GM20000 (cell line): Measurements from ENCODE around the gene SOD3.

Experiments
- DNase-seq: peaks from one replicate; pipeline ENCODE4 v3.0.0; 2012; ENCODE audit warnings: low spot score
- TF ChIP-seq, protein P1 (sequence below): IDR thresholded peaks from 2 replicates; pipeline ENCODE4 v1.5.1; 2012; ENCODE audit warnings: mild to moderate bottlenecking, control low read depth; ENCODE audit errors: extremely low read depth, missing control alignments

SOD3 gene

DNA sequence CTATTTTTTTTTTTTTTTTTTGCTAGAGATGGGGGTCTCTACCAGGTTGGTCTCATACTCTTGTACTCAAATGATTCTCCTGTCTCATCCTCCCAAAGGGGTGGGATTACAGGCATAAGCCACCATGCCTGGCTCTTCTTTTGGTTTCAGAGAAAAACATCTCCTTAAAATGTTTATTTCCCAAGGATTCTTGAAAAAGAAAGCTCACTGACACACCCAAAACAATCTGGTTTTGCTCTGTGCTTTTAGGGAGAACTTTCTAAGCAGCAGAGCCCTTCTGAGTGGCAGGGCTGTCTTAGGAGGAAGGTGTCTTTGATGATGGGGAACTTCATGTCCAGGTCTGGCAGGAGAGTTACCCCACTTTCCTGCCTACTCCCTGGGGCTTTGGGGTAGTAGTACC, 1.2 kb downstream of the SOD3 start:
- no peak for DNase-seq
- TF ChIP-seq, protein P1, sequence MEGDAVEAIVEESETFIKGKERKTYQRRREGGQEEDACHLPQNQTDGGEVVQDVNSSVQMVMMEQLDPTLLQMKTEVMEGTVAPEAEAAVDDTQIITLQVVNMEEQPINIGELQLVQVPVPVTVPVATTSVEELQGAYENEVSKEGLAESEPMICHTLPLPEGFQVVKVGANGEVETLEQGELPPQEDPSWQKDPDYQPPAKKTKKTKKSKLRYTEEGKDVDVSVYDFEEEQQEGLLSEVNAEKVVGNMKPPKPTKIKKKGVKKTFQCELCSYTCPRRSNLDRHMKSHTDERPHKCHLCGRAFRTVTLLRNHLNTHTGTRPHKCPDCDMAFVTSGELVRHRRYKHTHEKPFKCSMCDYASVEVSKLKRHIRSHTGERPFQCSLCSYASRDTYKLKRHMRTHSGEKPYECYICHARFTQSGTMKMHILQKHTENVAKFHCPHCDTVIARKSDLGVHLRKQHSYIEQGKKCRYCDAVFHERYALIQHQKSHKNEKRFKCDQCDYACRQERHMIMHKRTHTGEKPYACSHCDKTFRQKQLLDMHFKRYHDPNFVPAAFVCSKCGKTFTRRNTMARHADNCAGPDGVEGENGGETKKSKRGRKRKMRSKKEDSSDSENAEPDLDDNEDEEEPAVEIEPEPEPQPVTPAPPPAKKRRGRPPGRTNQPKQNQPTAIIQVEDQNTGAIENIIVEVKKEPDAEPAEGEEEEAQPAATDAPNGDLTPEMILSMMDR = no peak

DNA sequence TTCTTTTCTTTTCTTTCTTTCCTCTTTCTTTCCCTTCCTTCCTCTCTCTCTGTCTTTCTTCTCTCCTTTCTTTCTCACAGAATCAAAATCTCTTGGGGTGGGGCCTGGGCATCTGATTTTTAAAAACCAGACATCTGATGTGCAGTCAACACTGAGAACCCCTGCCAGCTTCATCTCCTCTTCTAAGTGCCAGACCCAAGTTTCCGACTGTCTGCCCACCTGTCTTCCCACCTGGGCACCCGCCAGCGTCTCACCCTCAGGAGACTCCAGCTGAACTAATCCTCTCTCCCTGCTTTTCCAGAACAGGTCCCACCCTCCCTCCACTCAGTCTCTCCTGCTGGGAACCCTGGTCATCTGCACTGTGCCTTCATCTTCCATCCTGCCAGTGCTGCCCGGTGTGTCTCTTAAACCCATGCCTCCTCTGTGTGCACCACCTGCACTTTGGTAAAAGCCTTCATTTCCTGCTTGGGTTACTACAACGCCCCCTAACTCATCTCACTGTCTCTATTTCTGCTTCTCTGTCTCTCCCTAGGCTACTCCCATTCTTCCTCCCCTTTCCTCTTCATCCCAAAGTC, 2.8 kb downstream of the SOD3 start:
- no peak for DNase-seq
- TF ChIP-seq, protein P1 = no peak

DNA sequence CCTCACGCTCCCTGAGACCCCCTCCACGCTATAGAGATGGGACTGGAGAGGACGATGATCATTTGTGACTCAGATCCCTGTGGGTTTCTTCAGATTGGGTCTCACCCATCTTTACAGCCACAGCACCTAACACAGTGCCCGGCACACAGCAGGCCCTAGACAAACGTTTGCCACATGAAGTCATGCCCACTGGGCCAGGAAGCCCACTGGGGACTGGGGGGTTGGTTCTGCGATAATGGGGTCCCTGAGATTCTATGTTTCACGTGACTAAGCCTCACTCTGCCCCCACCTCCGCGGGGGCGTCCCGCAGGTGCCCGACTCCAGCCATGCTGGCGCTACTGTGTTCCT, 3.8 kb downstream of the SOD3 start:
- TF ChIP-seq, protein P1 = no peak
- DNase-seq = no peak

DNA sequence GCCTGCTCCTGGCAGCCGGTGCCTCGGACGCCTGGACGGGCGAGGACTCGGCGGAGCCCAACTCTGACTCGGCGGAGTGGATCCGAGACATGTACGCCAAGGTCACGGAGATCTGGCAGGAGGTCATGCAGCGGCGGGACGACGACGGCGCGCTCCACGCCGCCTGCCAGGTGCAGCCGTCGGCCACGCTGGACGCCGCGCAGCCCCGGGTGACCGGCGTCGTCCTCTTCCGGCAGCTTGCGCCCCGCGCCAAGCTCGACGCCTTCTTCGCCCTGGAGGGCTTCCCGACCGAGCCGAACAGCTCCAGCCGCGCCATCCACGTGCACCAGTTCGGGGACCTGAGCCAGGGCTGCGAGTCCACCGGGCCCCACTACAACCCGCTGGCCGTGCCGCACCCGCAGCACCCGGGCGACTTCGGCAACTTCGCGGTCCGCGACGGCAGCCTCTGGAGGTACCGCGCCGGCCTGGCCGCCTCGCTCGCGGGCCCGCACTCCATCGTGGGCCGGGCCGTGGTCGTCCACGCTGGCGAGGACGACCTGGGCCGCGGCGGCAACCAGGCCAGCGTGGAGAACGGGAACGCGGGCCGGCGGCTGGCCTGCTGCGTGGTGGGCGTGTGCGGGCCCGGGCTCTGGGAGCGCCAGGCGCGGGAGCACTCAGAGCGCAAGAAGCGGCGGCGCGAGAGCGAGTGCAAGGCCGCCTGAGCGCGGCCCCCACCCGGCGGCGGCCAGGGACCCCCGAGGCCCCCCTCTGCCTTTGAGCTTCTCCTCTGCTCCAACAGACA, 4.4 kb downstream of the SOD3 start:
- DNase-seq = no peak
- TF ChIP-seq, protein P1 = no peak

DNA sequence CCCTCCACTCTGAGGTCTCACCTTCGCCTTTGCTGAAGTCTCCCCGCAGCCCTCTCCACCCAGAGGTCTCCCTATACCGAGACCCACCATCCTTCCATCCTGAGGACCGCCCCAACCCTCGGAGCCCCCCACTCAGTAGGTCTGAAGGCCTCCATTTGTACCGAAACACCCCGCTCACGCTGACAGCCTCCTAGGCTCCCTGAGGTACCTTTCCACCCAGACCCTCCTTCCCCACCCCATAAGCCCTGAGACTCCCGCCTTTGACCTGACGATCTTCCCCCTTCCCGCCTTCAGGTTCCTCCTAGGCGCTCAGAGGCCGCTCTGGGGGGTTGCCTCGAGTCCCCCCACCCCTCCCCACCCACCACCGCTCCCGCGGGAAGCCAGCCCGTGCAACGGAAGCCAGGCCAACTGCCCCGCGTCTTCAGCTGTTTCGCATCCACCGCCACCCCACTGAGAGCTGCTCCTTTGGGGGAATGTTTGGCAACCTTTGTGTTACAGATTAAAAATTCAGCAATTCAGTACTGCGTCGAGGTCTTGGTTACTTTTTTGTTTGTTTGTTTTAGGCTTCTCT, 5.0 kb downstream of the SOD3 start:
- no peak for DNase-seq
- TF ChIP-seq, protein P1 = no peak

DNA sequence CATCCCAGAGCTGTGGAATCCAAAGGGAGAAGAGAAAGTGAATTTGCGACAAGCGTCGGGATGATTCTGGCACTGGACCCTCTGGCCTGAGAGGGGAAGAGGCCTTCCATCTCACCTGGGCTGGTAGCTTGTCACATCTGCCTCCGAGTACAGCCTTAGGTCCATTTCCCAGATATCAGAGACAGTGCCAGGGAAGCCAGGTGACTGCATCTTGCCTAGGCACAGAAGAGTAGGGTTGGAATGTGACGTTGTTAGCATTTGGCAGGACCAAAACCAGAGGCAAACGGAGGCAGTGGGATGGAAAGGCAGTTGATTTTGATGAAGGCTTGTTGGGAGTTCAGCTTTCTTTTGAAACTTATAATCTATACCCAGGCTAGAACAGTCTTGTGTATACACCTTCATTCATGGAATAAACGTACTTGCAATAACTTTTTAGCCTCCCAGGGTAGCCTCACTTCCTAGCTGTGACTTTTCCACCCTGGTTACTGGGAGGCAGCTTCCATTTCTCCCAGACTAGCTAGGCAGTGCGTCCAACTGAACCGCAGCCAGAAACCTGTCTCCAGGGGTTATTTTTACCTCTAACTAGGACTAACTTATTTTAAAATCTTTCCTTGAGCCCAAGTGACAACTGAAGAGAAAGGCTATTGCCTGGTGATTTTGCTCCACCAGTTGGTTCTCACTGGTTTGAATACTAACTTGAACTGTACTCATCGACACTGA, 5.9 kb downstream of the SOD3 start:
- TF ChIP-seq, protein P1 = no peak
- DNase-seq = no peak

DNA sequence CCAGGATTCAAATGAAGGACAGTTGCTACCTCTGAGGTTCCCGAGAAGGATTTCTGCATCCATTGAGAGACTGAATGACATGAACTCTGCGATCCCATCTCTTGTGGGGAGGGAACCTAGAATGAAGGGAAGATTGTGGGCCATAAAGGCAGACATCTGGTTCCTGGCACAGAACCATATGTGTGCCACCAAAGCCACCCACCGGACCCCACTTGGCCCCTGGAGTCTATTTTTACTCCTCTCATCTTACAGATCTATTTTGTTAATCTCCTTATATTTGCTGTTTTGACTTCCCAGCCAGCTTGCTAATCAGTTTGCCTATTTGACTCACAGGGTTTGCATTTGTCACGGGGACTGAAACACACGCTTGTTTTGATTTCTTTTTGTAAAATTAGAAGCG, 7.3 kb downstream of the SOD3 start:
- no peak for DNase-seq

More for the DNA sequence above, 7.3 kb downstream of the SOD3 start:
- TF ChIP-seq, protein P1 = no peak
